ENCODE data around the gene IGF1R.

- TF ChIP-seq, protein P1, sequence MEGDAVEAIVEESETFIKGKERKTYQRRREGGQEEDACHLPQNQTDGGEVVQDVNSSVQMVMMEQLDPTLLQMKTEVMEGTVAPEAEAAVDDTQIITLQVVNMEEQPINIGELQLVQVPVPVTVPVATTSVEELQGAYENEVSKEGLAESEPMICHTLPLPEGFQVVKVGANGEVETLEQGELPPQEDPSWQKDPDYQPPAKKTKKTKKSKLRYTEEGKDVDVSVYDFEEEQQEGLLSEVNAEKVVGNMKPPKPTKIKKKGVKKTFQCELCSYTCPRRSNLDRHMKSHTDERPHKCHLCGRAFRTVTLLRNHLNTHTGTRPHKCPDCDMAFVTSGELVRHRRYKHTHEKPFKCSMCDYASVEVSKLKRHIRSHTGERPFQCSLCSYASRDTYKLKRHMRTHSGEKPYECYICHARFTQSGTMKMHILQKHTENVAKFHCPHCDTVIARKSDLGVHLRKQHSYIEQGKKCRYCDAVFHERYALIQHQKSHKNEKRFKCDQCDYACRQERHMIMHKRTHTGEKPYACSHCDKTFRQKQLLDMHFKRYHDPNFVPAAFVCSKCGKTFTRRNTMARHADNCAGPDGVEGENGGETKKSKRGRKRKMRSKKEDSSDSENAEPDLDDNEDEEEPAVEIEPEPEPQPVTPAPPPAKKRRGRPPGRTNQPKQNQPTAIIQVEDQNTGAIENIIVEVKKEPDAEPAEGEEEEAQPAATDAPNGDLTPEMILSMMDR (IDR thresholded peaks at IDR 0.05): no peak
- TF ChIP-seq EZH2 (IDR thresholded peaks at IDR 0.05): no peak
Observed at GRCh38 chr15:98917417-98917816, 269.1 kb downstream of the IGF1R start.

Data from neural progenitor cell (in vitro differentiated cells).